Fibroblast of skin of left biceps (primary cell): ENCODE measurements around the gene DNAJC25.

Experiments
- DNase-seq, 2 experiments: peaks; one replicate each; pipeline ENCODE4 v3.0.0-alpha.2; 2013; ENCODE audit warnings: low read depth in 2 of 2

Gene DNAJC25

DNA sequence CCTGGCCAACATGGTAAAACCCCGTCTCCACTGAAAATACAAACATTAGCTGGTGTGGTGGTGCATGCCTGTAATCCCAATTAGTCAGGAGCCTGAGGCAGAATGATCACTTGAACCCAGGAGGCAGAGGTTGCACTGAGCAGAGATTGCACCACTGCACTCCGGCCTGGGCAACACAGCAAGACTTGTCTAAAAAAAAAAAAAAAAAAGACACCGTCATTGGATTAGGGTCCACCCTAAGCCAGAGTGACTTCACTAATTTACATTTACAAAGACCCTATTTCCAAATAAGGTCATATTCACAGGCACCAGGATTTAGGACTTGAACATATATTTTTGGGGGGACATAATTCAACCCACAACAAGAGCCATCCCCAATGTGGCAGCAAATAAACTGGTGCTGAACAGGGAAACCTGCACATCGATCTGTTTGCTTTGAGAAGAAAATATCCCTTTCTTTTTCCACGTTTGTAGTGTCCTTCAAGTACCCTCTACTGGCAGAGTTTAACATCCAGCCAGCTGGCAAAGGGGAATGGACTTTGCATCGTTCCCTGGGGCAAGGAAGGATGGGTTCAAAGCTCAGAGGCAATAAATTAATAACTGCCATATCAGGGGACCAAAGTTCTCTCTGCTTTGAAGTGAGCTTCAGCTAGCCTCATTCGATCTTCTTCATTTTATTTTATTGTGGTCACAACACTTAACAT, 3.7 kb upstream of the DNAJC25 start:
- no peak for DNase-seq

DNA sequence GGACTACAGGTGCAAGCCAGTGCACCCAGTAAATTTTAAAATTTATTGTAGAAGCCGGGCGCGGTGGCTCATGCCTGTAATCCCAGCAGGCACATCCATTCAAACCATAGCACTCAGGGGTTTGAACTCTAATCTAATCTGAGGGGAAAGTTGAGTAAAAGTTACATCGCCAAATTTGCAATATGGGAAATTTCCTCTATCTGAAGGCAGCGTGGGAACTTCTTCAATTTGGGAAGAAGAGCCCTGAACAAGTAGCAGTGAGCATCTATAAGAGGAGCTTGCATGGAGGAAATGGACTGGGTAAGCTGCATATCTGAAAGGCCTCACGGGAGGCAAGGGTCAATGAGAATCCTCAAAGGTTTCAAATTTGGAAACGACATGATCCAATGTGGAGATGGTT, 2.7 kb upstream of the DNAJC25 start:
- no peak for DNase-seq

DNA sequence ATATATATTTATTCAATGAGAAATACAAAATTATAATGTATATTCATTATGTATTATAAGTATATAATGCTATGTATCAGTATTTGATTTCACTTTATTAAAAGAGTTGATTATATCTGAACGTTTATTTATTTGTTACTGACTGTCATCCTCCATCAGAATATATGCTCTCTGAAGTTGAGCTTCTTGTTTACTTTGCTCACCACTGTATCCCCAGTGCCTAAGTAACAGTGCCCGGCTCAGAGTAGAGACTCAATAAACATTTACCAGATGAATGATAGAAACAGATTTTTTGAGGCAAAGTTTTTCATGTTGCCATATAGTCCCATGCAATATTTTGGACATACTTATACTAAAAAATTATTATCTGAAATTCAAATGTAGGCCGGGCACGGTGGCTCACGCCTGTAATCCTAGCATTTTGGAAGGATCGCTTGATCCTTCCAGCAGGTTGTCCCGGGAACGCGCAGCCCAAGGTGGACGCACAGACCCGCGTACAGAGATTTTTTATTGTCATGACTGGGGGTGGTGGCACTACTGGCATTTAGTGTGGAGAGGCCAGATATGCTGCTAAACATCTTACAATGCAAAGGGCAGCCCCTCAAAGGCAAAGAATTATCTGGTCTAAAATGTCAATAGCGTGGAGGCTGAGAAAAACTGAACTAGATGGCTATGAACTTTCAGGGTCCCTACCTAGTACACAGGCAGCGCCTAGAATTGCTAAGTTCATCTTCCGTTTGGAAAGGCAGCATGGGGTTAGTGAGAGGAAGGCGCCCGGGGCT, 761 bp upstream of the DNAJC25 start:
- no peak for DNase-seq

DNA sequence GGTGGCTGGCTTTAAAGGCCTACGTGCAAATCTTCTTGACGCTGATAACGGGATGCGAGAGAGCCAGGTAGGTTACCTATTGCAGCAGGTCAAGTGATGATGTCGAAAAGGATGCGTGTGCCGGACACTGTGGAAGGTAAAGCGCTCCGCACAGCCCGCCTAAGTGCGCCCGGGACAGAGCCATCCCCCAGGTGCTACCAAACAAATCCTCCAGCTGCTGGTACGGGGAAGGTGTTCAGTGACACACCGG, 245 bp upstream of the DNAJC25 start:
- no peak for DNase-seq

DNA sequence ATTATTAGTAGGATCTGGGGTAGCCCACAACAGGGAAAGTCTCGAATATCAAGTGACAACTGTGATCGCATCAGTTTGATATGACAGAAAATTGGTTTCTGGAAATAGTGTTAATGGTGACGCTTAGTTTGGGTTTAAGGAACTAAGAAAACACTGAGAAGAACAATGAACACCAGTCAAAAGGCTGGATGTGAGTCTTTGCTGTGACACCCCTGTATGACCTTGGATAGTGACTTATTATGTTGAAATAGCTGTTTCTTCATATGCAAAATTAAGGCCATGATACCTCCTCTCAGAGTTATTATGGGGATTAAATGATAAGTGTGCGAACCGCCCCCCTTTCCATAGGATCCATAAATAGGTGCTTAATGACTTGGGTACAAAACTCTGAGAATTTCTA, 926 bp downstream of the DNAJC25 start:
- DNase-seq, result no peak

DNA sequence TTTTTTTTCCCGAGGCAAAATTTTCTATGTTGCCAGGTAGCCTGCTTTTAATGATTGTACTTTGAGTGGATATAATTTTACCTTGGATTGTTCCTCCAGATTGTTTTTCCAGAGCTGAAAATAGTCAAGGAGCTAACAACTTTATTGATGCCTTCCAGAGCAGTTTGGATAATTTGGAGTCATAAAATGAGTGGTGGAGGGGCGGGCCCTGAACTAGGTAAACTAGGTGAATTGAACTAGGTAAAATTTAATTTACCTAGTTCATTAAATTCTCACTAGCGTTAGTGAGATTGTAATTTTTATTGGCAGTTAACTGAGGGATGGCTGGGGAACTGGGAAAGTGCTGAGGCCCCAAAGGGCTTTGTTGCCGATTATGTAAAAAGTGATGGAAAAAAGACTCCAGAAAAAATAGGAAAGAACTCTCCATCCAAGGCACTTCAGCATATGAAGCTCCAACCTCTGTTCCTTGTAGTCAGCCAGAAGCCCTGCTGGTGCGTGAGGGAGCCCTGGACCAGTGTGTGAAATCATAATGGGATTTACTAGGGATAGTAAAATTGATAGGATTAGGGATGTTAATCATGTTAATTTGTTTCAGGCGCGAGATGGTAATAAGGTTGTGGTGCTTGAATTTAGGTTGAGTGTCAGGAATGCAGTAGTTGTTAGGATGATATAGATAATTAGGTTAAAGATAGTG, 1.7 kb downstream of the DNAJC25 start:
- no peak for DNase-seq

DNA sequence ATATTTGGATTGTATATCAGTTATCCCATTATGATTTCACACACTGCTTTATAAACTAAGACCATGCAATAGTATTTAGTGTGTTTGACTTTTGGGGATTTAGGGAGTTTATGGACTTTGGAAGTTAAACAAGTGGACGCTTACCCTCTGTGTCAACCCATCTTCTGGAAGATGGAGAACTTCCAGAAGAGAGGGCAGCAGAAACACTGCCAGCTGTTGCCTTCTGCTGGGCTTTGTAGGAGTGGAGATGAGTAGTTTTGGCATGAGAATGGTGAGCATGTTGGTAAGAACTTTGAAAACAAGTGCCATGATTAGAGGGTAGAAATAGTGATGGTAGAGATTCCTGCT, 2.2 kb downstream of the DNAJC25 start:
- DNase-seq, result no peak

DNA sequence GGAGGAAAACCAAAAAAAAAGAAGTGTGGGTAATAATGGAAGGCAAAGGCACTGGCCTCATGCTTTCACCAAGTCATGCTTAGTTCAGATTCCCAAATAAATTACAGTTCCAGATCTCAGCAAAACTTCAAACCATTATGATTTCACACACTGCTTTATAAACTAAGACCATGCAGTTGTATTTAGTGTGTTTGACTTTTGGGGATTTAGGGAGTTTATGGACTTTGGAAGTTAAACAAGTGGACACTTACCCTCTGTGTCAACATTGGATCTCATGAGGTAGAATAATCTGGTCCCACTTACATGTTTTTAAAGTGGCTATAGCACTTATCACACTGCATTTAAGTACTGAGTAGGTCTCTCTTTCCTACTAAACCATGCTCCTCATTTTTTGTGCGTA, 3.7 kb downstream of the DNAJC25 start:
- DNase-seq, result no peak

DNA sequence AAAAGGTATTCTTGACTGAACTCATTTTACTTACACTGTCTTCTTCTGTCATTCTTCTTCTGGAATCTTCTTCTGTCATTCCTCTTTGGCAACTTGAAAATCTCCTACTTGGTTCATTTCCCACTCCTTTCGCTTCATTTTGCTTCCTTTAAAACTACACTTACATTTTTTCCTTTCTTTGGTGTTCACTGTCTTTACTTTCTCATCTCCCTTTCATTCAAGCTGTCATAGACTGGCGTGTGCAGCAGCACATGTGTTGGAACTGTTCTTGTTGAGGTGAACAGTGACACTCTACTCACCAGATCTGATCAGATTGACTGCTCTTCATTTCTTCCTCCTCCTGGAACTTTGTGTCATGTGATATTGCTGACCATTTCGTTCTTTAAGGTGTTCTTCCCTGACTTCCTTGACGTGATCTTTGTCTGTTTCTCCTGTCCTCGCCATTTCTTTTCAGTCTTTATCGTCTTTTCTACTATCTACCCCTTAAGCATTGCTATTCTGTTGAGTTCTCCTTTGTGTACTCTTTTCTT, 6.4 kb downstream of the DNAJC25 start:
- DNase-seq, result no peak

DNA sequence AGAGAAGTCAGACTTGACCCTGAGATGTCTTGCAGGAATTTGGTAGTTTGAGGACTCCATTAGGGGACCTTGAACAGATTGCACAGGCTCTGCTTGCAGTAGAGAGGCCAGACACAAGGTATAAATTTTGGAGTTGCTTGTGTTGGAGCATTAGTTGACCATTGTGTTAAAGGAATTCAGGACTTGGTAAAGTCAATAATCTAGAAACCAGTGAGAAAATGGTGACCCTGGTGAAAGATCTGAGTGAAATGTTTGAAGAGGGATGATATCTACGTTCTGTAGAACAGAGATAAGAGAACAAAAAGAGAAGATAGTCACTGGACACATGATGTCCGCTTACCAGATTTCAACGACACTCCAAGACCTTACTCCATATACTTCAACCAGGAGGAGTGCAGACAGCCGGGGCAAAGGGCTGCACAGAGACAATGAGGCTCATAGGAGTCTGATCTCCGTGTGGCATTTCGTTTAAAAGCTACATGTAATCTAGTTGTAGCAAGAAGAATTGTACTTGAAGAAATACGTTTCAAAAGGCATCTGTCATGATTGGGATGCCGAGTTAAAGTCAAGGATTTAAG, 13.2 kb downstream of the DNAJC25 start:
- DNase-seq, result no peak

DNA sequence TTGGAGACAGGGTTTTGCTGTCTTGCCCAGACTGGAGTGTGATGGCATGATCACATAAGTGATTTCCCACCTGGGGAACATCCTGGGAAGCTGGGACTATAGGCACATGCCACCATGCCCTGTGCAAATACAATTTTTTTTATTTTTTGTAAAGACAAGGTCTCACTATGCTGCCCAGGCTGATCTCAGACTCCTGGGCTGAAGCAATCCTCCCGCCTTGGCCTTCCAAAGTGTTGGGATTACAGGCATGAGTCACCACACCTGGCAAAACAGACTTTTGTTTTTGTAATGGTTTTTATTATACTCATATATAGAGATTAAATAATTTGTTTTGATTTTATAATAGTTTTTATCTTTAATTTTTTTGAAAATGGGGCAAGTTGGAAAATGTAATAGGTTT, 14.7 kb downstream of the DNAJC25 start:
- no peak for DNase-seq

DNA sequence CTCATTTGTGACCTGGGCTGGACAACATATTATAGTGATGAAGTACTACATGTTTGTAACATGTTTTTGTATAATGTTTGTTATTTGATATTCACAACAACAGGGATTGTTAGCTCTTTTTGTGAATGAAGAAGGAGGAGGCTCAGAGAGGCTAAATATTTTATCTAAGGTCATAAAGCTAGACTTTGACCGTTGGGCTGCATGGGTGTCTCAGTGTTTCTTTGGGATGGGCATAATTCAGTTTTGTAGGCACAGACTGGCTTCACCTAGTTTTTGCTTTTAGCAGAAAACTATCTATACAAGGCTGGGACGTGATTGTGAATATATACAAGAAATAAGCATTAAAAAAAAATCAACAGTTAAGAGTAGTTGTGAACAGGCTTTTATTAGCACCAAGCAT, 15.3 kb downstream of the DNAJC25 start:
- no peak for DNase-seq

DNA sequence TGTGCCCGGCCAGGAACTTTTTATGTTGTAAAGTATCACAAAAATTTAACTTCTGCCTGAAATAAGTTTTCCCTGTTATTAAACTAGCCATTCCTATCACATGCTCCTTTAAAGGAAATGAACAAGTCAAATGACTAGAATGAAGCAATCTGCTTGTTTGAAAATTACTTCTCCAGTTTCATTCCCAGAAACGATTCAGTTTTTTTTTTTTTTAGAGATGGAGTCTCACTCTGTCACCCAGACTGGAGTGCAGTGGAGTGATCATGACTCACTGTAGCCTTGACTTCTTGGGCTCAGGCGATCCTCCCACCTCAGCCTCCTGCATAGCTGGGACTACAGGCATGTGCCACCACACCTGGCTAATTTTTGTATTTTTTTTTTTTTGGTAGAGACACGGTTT, 16.9 kb downstream of the DNAJC25 start:
- no peak for DNase-seq

DNA sequence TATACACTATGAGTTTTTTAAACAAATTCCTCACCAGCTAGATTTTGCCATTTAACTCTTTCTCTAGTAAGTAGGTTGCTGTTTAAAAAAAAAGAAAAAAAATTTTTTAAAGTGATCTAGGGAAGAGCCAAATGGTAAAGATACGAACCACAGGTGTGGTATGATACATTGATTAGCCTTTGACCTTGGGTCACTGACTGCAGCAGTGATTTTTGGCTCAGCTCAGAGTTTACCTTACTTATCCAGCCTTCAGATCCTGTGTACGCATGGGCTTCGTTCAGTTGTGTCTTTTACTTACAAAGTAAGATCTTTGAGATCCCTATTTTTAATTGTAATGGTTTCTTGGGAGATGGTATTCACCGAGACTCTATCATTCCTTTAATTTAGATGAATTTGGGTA, 17.9 kb downstream of the DNAJC25 start:
- no peak for DNase-seq

DNA sequence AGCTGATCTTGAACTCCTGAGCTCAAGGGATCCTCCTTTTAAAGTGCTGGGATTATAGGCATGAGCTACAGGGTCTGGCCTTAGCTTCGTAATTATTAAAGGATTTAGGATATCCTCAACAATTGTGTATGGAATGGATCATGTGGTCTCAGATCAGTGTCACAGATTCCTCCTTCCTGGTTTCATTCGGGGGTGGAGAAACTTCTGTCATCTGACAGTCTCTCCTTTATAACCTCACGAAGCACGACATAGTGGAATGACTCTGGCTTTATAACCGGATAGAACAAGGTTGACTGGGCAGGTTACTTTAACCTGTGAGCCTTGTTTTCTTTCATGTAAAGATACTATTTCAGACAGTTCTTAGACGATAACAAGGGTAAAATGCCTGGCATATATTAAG, 25.9 kb downstream of the DNAJC25 start:
- DNase-seq, result no peak

DNA sequence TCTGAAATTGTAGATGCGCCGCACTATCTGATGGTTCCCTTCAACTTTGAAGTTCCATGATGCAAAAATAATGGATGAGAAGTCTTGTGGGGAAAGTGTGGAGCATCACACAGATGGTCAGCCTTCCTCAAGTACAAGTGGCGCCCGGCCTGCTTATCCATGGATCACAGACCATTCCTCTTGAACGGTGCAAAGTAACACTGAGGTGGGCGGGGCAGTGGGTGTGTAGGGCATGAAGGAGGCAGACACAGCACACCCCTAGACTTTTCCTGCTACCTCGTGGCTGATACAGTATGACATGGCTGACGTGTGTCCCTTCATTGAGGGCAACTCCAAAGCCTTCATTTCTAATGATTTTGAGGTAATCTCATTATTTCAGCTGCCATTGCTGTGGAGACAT, 27.8 kb downstream of the DNAJC25 start:
- DNase-seq, result no peak

DNA sequence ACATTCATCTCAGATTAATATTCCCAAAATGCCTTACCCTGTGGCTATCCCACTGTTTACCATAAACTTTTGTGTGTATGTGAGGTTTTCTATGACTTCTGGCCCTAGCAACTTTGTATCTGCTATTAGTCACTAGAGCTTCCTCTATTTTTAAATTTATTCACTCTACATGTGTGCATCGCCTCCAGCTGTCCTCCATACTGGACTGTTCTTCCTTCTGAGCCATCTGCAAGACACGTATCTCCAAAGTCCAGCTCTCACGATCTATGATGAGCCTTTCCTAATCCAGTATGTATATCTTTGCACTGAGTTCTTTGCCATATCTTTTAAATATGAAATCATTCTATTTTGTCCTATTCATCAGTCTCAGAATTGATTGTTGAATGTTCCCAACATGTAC, 28.6 kb downstream of the DNAJC25 start:
- no peak for DNase-seq

DNA sequence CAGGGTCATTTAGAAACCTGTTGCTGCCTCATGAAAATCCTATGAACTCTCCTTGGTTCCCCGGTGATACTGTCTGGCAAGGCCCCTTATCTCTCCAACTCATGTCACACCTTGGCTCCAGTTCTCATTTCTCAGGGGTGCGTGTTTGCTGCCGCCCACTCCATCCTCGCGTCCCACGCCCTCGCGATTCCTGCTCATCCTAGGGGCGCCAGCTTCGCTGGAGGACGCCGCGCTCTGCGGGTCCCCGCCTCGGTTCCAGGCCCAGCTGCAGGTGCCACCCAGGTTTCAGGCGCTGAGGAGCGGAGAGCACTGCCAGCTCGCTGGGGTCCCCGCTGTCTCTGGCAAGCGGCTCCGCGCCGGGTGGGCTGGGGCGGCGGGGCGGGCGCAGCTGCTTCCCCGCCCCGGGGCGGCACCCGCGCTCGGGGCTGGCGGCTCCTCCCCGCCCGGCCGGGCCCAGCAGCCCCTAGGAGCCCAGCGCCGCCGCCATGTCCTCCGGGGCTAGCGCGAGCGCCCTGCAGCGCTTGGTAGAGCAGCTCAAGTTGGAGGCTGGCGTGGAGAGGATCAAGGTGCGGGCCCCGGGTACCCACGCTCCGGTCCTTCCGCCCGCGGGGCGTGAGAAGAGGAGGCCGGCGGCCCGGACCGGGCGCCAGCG, 30.1 kb downstream of the DNAJC25 start, which contains the start of gene GNG10:
GNG10 (plus strand) TSS at position 456 of the 652 bp plus-strand sequence; CDS start at position 486, 30 bp downstream.
- peak; percentile 9 to 15 for DNase-seq

DNA sequence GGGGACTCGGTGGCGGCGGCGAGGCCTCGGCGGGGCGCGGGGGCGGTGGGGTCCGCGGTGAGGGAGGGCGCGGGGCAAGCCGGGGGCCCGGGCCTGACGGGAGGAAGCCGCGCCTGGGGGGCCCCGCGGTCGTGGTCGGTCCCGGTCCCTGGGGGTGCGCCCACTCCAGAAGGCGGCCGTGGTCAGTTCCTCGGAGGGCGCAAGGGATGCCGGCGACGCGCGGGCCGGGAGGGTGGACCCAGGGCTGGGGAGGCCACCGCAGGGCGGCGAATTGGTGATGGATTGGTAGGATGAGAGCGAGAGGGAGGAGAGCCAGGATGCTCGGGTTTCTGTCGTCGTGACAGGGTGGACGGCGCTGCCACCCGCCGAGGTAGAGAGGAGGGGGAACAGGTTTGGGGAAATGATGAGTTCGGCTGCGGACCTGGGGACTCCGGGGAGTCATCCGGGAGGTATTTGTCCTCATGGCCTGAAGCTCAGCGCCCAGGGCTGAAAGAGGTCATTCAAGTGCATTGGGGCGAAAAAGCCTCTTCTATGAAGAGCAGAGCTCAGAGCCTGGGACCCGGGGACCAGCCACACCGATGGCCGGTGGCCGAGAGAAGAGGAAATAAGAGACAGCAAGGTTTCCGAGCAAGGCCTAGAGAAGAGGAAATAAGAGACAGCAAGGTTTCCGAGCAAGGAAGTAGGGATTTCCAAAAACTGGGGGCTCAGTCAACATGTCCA, 30.8 kb downstream of the DNAJC25 start:
- DNase-seq, result no peak

DNA sequence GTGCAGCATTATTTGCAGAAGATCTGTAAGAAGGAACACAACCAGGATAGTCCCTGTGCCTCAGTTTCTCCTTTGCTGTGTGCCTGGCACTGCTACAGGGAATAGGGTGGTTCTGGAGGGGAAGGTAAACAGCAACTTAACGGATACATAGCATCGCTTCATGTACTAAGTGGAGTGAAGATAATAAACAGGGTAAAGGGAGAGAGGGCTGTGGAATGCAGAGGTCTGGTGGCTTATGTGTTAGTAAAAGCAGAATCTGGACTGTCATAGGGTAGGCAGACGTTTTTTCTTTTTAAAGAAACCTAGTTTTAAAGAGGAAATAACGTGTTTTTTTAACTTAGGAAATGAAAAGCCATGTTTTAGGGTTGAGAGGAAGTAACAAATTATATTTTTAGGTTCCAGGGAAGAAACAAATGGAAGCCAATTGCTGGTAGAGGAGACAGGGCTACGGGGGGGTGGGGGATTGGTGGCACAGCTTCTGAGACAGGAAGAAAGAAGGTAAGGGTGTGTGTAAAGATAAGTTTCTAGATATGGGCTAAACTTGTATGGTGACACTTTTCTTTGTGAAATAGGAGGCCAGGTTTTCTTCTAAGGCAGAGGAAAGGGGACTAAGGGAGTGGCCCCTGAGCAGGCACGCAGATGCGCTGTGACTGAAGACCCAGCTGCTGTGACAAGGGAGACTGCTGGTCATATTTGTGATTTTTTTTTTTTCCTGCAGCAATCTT, 31.6 kb downstream of the DNAJC25 start:
- DNase-seq, result no peak
